SK-N-MC (cell line): ENCODE results near the gene HEATR5A.

Experiments
- EZH2 ChIP-seq: fragments of 200-600 bp; sonication (generic); IDR thresholded peaks from one replicate; pipeline ENCODE4 v1.6.1; 2017; ENCODE audit warnings: antibody characterized with exemption
- FOXP2 ChIP-seq: optimal IDR thresholded peaks from 2 replicates; pipeline ENCODE3; 2011; ENCODE audit warnings: mild to moderate bottlenecking, moderate library complexity; ENCODE audit not compliant: insufficient read depth; ENCODE audit errors: extremely low read length, control extremely low read depth
- POLR2AphosphoS5 ChIP-seq: IDR thresholded peaks from 2 replicates; pipeline ENCODE4 v1.6.1; 2012; ENCODE audit warnings: mild to moderate bottlenecking, low read depth, low read length, borderline replicate concordance

DNA sequence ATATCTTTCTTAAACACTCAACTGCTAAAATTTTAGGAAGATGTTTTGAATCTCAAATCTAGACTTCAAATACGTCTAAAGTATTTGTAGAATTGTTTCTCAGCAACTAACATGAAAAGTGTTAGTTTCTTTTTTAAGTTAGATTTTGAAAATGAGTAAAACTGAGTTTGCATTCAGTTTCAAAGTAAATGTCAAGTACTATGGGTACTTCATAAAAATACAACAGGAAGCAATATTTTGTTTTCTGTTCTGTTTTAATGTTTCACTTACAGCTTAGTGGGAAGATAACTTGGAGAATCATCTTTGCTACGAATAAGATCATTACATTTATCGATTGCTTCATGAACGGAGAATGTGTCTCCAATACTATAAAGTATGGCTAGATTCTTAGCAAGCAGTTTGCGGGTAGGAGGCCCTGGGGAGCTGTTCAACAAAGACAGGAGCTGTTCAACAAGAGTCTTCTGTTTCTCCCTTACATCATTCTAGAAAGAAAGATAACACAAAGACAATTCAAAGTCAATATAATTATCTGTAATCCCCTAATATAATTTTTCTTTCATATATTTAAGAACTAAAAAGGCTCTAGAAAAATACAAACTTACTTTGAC is 20.2 kb downstream of the HEATR5A start:
- TF ChIP-seq EZH2 (no peak), POLR2AphosphoS5 (no peak), FOXP2 (no peak)
